OCI-LY7 (cell line): ENCODE results near the gene PDIA2. TPM values are rescaled to one million over a fixed set of nuclear protein-coding genes. Genes with fewer than 3 reads are reported as not detected.

Source experiments
- BruUV-seq: library from RNA; stranded (reverse); fragments of 400-500 nt; replicated peaks from 2 replicates; lab custom pipeline; 2021; lab: Mats Ljungman, UMichigan
- CTCF ChIA-PET: fragments of 300-600 bp; sonication (Branson Sonifier 250); formaldehyde crosslinking; loops from one replicate; lab custom pipeline; 2022; ENCODE audit warnings: antibody characterized with exemption; ENCODE audit not compliant: unreplicated experiment; lab: Charles Lee
- POLR2A ChIA-PET: fragments of 300-600 bp; sonication (Branson Sonifier 250); formaldehyde crosslinking; loops from one replicate; lab custom pipeline; 2022; ENCODE audit warnings: antibody characterized with exemption; lab: Charles Lee
- DNase-seq: peaks from one replicate; pipeline ENCODE4 v3.0.0-alpha.2; 2015; ENCODE audit warnings: low spot score
- H2AFZ ChIP-seq: fragments of 200-600 bp; sonication (generic), shearing (Covaris generic); 2 replicates; pipeline ENCODE4 v1.6.1; 2014; ENCODE audit warnings: mild to moderate bottlenecking, antibody characterized with exemption, low read length, moderate library complexity
- H3K27ac ChIP-seq: fragments of 200-600 bp; sonication (generic); 2 replicates; pipeline ENCODE4 v1.5.1; 2014; ENCODE audit warnings: mixed run types, low read depth, mild to moderate bottlenecking, moderate library complexity, low read length, inconsistent platforms; ENCODE audit not compliant: poor library complexity, severe bottlenecking
- H3K36me3 ChIP-seq: fragments of 200-600 bp; sonication (generic); 2 replicates; pipeline ENCODE4 v1.6.1; 2014; ENCODE audit warnings: mild to moderate bottlenecking, antibody characterized with exemption, low read length, moderate library complexity, mixed read lengths; ENCODE audit not compliant: insufficient read depth
- H3K4me1 ChIP-seq: fragments of 200-600 bp; sonication (generic); 2 replicates; pipeline ENCODE4 v1.5.1; 2014; ENCODE audit warnings: mild to moderate bottlenecking, low read length; ENCODE audit not compliant: insufficient read depth, poor library complexity, severe bottlenecking
- H3K4me2 ChIP-seq: fragments of 200-600 bp; sonication (generic); 2 replicates; pipeline ENCODE4 v1.6.1; 2014; ENCODE audit warnings: mild to moderate bottlenecking, low read length
- H3K4me3 ChIP-seq: fragments of 200-600 bp; sonication (generic); 2 replicates; pipeline ENCODE4 v1.5.1; 2014; ENCODE audit warnings: mild to moderate bottlenecking, low read depth, low read length; ENCODE audit not compliant: poor library complexity, severe bottlenecking
- H3K79me2 ChIP-seq: fragments of 200-600 bp; sonication (generic); 2 replicates; pipeline ENCODE4 v1.6.1; 2016; ENCODE audit warnings: low read depth, mild to moderate bottlenecking, low read length, moderate library complexity, mixed read lengths; ENCODE audit not compliant: insufficient read depth
- H3K9me2 ChIP-seq: fragments of 200-600 bp; sonication (generic); 2 replicates; pipeline ENCODE4 v1.6.1; 2016; ENCODE audit warnings: mild to moderate bottlenecking, low read length, mixed read lengths; ENCODE audit not compliant: insufficient read depth
- H3K9me3 ChIP-seq: fragments of 200-600 bp; sonication (generic); 2 replicates; pipeline ENCODE4 v1.6.1; 2014; ENCODE audit warnings: mild to moderate bottlenecking, mixed run types, low read length, mixed read lengths
- H4K20me1 ChIP-seq: fragments of 200-600 bp; sonication (generic); 2 replicates; pipeline ENCODE4 v1.6.1; 2014; ENCODE audit warnings: mild to moderate bottlenecking, antibody characterized with exemption, low read length, moderate library complexity, mixed read lengths; ENCODE audit not compliant: insufficient read depth
- CTCF ChIP-seq: fragments of 200-600 bp; sonication (generic); conservative IDR thresholded peaks from 2 replicates; pipeline ENCODE4 v1.5.1; 2014; ENCODE audit warnings: mild to moderate bottlenecking, antibody characterized with exemption, low read length, moderate library complexity, mixed read lengths
- EZH2phosphoT487 ChIP-seq: fragments of 200-600 bp; sonication (generic); IDR thresholded peaks from 2 replicates; pipeline ENCODE4 v1.6.1; 2018; ENCODE audit warnings: low read depth, borderline replicate concordance, mild to moderate bottlenecking, mixed run types, antibody characterized with exemption, low read length, moderate library complexity, mixed read lengths
- intact Hi-C: fragments of 100-400 bp; cut with micrococcal nuclease; formaldehyde crosslinking; loops from one replicate; pipeline ENCODE4 v1.10.0; 2022; ENCODE audit not compliant: unreplicated experiment
- total RNA-seq, 2 experiments: library from RNA; depleted of rRNA in 1 of 2; stranded (reverse); fragments of >200 nt in 1 of 2; shearing (Covaris generic) in 1 of 2; gene quantifications; 2 replicates each; pipeline ENCODE4 v1.2.3, GENCODE V29; 2014 to 2022

PDIA2 gene
- total RNA-seq, 2 experiments from 2014 or later, result not detected

- H3K79me2 ChIP-seq, result no peaks in the 10 kb centered on the region
- intact Hi-C loops, result no loop called here
- no peak overlapping the region for H3K4me2 ChIP-seq
- no peaks in the 10 kb centered on the region for H3K36me3 ChIP-seq
- no peaks in the 10 kb centered on the region for H3K9me2 ChIP-seq
- POLR2A ChIA-PET, result no interaction called here
- H3K27ac ChIP-seq, result no peak overlapping the region
- H2AFZ ChIP-seq, result no peak overlapping the region
- no peak for TF ChIP-seq CTCF
- no peak for TF ChIP-seq EZH2phosphoT487
- H3K4me3 ChIP-seq, result no peak overlapping the region
- no peak for DNase-seq
- H3K9me3 ChIP-seq, result no peaks in the 10 kb centered on the region
- H4K20me1 ChIP-seq, result no peaks in the 10 kb centered on the region
- CTCF ChIA-PET, result no interaction called here
- BruUV-seq, result no TSS peak
- no peaks in the 10 kb centered on the region for H3K4me1 ChIP-seq
These were observed 23.7 kb upstream of the PDIA2 start for GRCh38 chr16:259226-259625.

GRCh38 chr16:259814-260253 lies 23.1 kb upstream of the PDIA2 start:
- ChIA-PET POLR2A (no interaction called here), CTCF (no interaction called here)
- Histone ChIP-seq H3K9me2 (no peaks in the 10 kb centered on the region), H3K4me1 (no peaks in the 10 kb centered on the region), H3K4me2 (no peak overlapping the region), H3K36me3 (no peaks in the 10 kb centered on the region), H2AFZ (no peak overlapping the region), H3K27ac (no peak overlapping the region), H4K20me1 (no peaks in the 10 kb centered on the region), H3K79me2 (no peaks in the 10 kb centered on the region), H3K4me3 (no peak overlapping the region), H3K9me3 (no peaks in the 10 kb centered on the region)
- TF ChIP-seq EZH2phosphoT487, result no peak
- TF ChIP-seq CTCF, result no peak
- intact Hi-C loops, result no loop called here
- no peak for DNase-seq
- no TSS peak for BruUV-seq

- Histone ChIP-seq H3K4me3 (no peak overlapping the region), H4K20me1 (no peaks in the 10 kb centered on the region), H3K4me1 (no peaks in the 10 kb centered on the region), H3K36me3 (no peaks in the 10 kb centered on the region), H3K9me3 (no peaks in the 10 kb centered on the region), H3K9me2 (no peaks in the 10 kb centered on the region), H3K27ac (no peak overlapping the region), H3K79me2 (no peaks in the 10 kb centered on the region), H2AFZ (no peak overlapping the region), H3K4me2 (no peak overlapping the region)
- DNase-seq, result no peak
- POLR2A ChIA-PET, result no interaction called here
- TF ChIP-seq CTCF, result no peak
- TF ChIP-seq EZH2phosphoT487, result no peak
- no TSS peak for BruUV-seq
- intact Hi-C loops, result no loop called here
- CTCF ChIA-PET, result no interaction called here
These were observed 22.6 kb upstream of the PDIA2 start for GRCh38 chr16:260326-260725.
